Gastroesophageal sphincter (tissue), 4 donors: Measurements from ENCODE around the gene ARF1. TPM values are rescaled to one million over a fixed set of nuclear protein-coding genes. Genes with fewer than 3 reads are reported as not detected.

Source experiments
- ATAC-seq: fragments of 150-250 bp; one replicate; pipeline ENCODE4 v1.9.1; 2016; ENCODE audit warnings: mild to moderate bottlenecking, moderate library complexity
- H3K27ac ChIP-seq, 4 donors: fragments of 200-600 bp; sonication (generic) in 3 of 4; 1 replicate in 3 of 4; 2 replicates in 1 of 4; pipeline ENCODE4 v1.5.1; 2016 to 2019
- H3K27me3 ChIP-seq: fragments of 200-600 bp; sonication (generic); one replicate; pipeline ENCODE4 v1.5.1; 2019
- H3K36me3 ChIP-seq, 2 donors: fragments of 200-600 bp; sonication (generic); one replicate each; pipeline ENCODE4 v1.5.1; 2019; ENCODE audit warnings: control low read depth in 1 of 2
- H3K4me1 ChIP-seq, 3 donors: fragments of 200-600 bp; sonication (generic); 1 replicate in 2 of 3; 2 replicates in 1 of 3; pipeline ENCODE4 v1.5.1; 2016 to 2019; ENCODE audit warnings: control low read depth in 2 of 3
- H3K4me3 ChIP-seq, 2 donors: fragments of 200-600 bp; sonication (generic); one replicate each; pipeline ENCODE4 v1.5.1; 2019; ENCODE audit warnings: mild to moderate bottlenecking in 1 of 2, moderate library complexity in 1 of 2
- H3K9me3 ChIP-seq, 3 donors: fragments of 200-600 bp; sonication (generic); one replicate each; pipeline ENCODE4 v1.5.1; 2017 to 2019; ENCODE audit warnings: control low read depth in 2 of 3
- EP300 ChIP-seq: sonication (generic); formaldehyde crosslinking; IDR thresholded peaks from one replicate; pipeline ENCODE4 v1.6.1; 2017; ENCODE audit warnings: antibody characterized with exemption, mild to moderate bottlenecking
- POLR2A ChIP-seq, 2 donors: fragments of 450-650 bp; IDR thresholded peaks; one replicate each; pipeline ENCODE4 v1.6.1; 2017; ENCODE audit warnings: antibody characterized with exemption in 2 of 2, mild to moderate bottlenecking in 2 of 2, moderate library complexity in 1 of 2
- POLR2AphosphoS5 ChIP-seq: sonication (generic); formaldehyde crosslinking; IDR thresholded peaks from one replicate; pipeline ENCODE4 v1.6.1; 2017; ENCODE audit warnings: antibody characterized with exemption
- WGBS, 2 donors: methylation state at CpG; one replicate each; pipeline ENCODE4 v1.1.5; 2018; ENCODE audit warnings: low coverage in 1 of 2; 5-methylcytosine and 5-hydroxymethylcytosine counted together
- small RNA-seq, 4 donors: library from RNA; depleted of rRNA; stranded (forward); fragments of <200 nt; gene quantifications; one replicate each; pipeline ENCODE3, GENCODE V24; 2016
- total RNA-seq, 4 donors: library from RNA; depleted of rRNA; stranded (reverse); fragments of >200 nt; gene quantifications; one replicate each; pipeline ENCODE4 v1.1.0, GENCODE V29; 2016

The ARF1 gene
- total RNA-seq, 4 donors from 2014 or later = 256 to 385 (median 303) TPM

DNA sequence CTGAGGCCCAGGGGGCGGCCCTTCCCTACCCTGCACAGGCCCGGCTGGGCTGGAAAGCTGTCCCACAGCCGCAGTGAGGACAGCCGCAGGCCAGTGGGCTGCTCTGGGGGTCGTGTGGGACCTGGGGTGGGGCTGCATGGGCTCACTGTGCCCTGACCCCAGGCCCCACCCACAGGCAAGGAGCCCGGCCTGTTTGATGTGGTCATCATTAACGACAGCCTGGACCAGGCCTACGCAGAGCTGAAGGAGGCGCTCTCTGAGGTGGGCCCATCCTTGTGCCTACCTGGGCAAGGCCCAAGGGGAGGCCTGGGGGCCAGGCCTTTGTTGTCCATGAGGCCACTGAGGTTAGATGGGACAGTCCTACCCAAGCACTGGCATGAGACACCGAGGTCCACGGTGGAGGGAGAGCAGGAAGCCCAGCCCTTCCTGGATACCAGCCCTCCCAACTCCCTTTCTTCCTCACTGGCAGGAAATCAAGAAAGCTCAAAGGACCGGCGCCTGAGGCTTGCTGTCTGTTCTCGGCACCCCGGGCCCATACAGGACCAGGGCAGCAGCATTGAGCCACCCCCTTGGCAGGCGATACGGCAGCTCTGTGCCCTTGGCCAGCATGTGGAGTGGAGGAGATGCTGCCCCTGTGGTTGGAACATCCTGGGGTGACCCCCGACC lies 65.8 kb downstream of the ARF1 start:
- no peak for ATAC-seq
- no peaks in the 10 kb centered on the region for H3K27me3 ChIP-seq
- H3K4me3 ChIP-seq = no peak overlapping the region
- TF ChIP-seq POLR2A (IDR thresholded peaks at IDR 0.05) = no peak
- no peak for TF ChIP-seq POLR2AphosphoS5
- no peak for TF ChIP-seq EP300
- no peaks in the 10 kb centered on the region for H3K9me3 ChIP-seq
- no CpG with 5 or more reads among the region's 18 CpGs for WGBS, 2 donors
- H3K27ac ChIP-seq = peak overlapping the region in 3 of 4 donors; percentile 88 to 98 (median 91)
- H3K4me1 ChIP-seq = peaks cover 6 to 97% (median 56%) of the 10 kb centered on the region in 3 donors
- peaks cover 0 to 43% of the 10 kb centered on the region in 2 donors for H3K36me3 ChIP-seq

Small RNA genes lying within 50 kb of the gene (small RNA-seq; reads per million reads assigned to genes)
- 0 to 0.25 (median 0) reads per million in 4 donors for gene AL359510.1

Other genes starting within 250 kb of the ARF1 start
- gene WNT9A, start 134.8 kb upstream of the ARF1 start, total RNA-seq = 10 to 100 TPM in 1 of 4 donors, 1 to 10 TPM in 3; 5.4 to 14.0 (median 6.6) TPM
- not detected for gene WNT3A, start 75.7 kb upstream of the ARF1 start, total RNA-seq
- 10 to 100 TPM; 11.6 to 16.0 (median 14.6) TPM for gene C1orf35, start 20.6 kb downstream of the ARF1 start, total RNA-seq
- gene MRPL55, start 26.6 kb downstream of the ARF1 start, total RNA-seq = 100 to 1,000 TPM in 2 of 4 donors, 10 to 100 TPM in 2; 50.2 to 394 (median 81.5) TPM
- gene GUK1, start 57.6 kb downstream of the ARF1 start, total RNA-seq = 100 to 1,000 TPM; 234 to 504 (median 299) TPM
- gene GJC2, start 67.2 kb downstream of the ARF1 start, total RNA-seq = 1 to 10 TPM; 5.1 to 9.0 (median 7.0) TPM
- gene IBA57, start 83.1 kb downstream of the ARF1 start, total RNA-seq = 10 to 100 TPM in 1 of 4 donors, 1 to 10 TPM in 3; 4.2 to 11.3 (median 7.4) TPM
- gene OBSCN, start 125.3 kb downstream of the ARF1 start, total RNA-seq = 10 to 100 TPM; 11.1 to 28.4 (median 20.9) TPM